Kidney (tissue), 14 donors: ENCODE results near the gene SUMF1. TPM values are rescaled to one million over a fixed set of nuclear protein-coding genes. Genes with fewer than 3 reads are reported as not detected.

ENCODE experiments used
- DNase-seq, 5 donors: peaks; one replicate each; pipeline ENCODE4 v3.0.0-alpha.2; 2013 to 2020
- FAIRE-seq: peaks from 2 replicates; lab custom pipeline; 2012; peaks lifted over from hg19 to GRCh38; lab: Jason Lieb, UNC
- H3K27ac ChIP-seq, 2 donors: one replicate each; pipeline ENCODE4 v1.7.0; 2013; ENCODE audit warnings: low read depth in 2 of 2, low read length in 2 of 2, inconsistent platforms in 1 of 2
- H3K27me3 ChIP-seq: one replicate; pipeline ENCODE4 v1.7.1; 2013; ENCODE audit warnings: low read length, inconsistent platforms; ENCODE audit not compliant: control insufficient read depth, insufficient read depth
- H3K36me3 ChIP-seq, 3 donors: one replicate each; pipeline versions ENCODE4 v1.7.0 to v1.7.1; 2013; ENCODE audit warnings: low read length in 3 of 3, control low read depth in 1 of 3, inconsistent platforms in 1 of 3; ENCODE audit not compliant: insufficient read depth in 3 of 3, control insufficient read depth in 2 of 3
- H3K4me1 ChIP-seq, 3 donors: one replicate each; pipeline versions ENCODE4 v1.7.0 to v1.7.1; 2013; ENCODE audit warnings: low read length in 3 of 3, inconsistent platforms in 1 of 3, low read depth in 1 of 3; ENCODE audit not compliant: control insufficient read depth in 2 of 3, insufficient read depth in 2 of 3
- H3K4me3 ChIP-seq, 3 donors: one replicate each; pipeline versions ENCODE4 v1.7.0 to v1.8.1; 2013; ENCODE audit warnings: low read length in 3 of 3, control low read depth in 1 of 3, inconsistent platforms in 1 of 3
- H3K9ac ChIP-seq, 3 donors: one replicate each; pipeline versions ENCODE4 v1.7.0 to v1.7.1; 2013; ENCODE audit warnings: low read length in 3 of 3, control low read depth in 1 of 3, inconsistent platforms in 1 of 3
- H3K9me3 ChIP-seq, 3 donors: one replicate each; pipeline versions ENCODE4 v1.7.0 to v1.7.1; 2013; ENCODE audit warnings: low read length in 3 of 3, control low read depth in 1 of 3, inconsistent platforms in 1 of 3; ENCODE audit not compliant: control insufficient read depth in 2 of 3, insufficient read depth in 1 of 3
- CTCF ChIP-seq: IDR thresholded peaks from 3 replicates; pipeline ENCODE4 v1.5.1; 2012; ENCODE audit warnings: mild to moderate bottlenecking, moderate library complexity, borderline replicate concordance; ENCODE audit not compliant: insufficient read depth; ENCODE audit errors: extremely low read depth
- intact Hi-C: fragments of 100-400 bp; cut with DNase I; formaldehyde crosslinking; loops from one replicate; pipeline ENCODE4 v1.11.1; 2022
- polyA plus RNA-seq: library from polyadenylated mRNA; stranded (reverse); fragments of 350-450 nt; fragmentation: Illumina TruSeq; extraction: RNeasy Lipid Tissue Mini Kit (QIAGEN cat#74804); gene quantifications from one replicate; pipeline ENCODE4 v1.2.3, GENCODE V29; 2014; ENCODE audit warnings: low read depth, low replicate concordance; ENCODE audit not compliant: insufficient read depth
- total RNA-seq: library from RNA; stranded (reverse); fragmentation: NEBNext Ultra II Directional; extraction: Animal tissue kit (Norgen Biotek cat#: 25700); gene quantifications from one replicate; pipeline ENCODE4 v1.2.1, GENCODE V29; 2021
- donor health status: control.
- donor health status: control.
- donor health status: control.
- donor health status: control.
- donor health status: control.
- donor health status: DM: yes; HTN: yes; CAD: no.
- donor health status: Normal renal cell carcinoma (clear cell type).

SUMF1 gene
- total and polyA plus RNA-seq, 2 donors from 2014 or later, result 50.1 to 50.6 TPM

DNA sequence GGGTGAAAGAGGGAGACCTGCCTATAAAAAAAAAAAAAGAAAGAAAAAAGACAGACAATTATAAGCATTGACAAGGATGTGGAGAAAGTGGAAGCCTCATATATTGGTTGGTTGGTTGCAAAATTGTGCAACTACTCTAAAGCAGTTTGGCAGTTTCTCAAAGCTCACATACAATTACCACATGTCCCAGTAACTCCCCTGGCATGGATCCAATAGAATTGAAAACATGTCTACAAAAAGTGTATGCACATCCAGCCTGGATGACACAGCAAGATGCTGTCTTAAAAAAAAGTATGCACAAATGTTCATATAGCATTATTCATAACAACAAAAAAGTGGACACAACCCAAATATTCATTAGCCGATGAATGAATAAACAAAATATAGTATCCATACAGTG lies 144.4 kb downstream of the SUMF1 start:
- intact Hi-C loops, result no loop called here
- H3K9ac ChIP-seq, result no peak overlapping the region
- no peak for FAIRE-seq

GRCh38 chr3:4321732-4322131 lies 145.3 kb downstream of the SUMF1 start:
- intact Hi-C loops, result no loop called here
- FAIRE-seq, result no peak
- Histone ChIP-seq H3K4me3 (no peak overlapping the region), H3K9me3 (no peaks in the 10 kb centered on the region), H3K36me3 (peaks cover 0 to 3% (median 0%) of the 10 kb centered on the region in 3 donors), H3K4me1 (peaks cover 0 to 5% (median 0%) of the 10 kb centered on the region in 3 donors), H3K27ac (no peak overlapping the region), H3K27me3 (no peaks in the 10 kb centered on the region), H3K9ac (no peak overlapping the region)
- no peak for TF ChIP-seq CTCF
- no peak for DNase-seq

More for the DNA sequence above, 144.4 kb downstream of the SUMF1 start:
- no peak for TF ChIP-seq CTCF
- Histone ChIP-seq H3K27me3 (no peaks in the 10 kb centered on the region), H3K9me3 (peaks cover 0 to 3% (median 0%) of the 10 kb centered on the region in 3 donors), H3K36me3 (no peaks in the 10 kb centered on the region), H3K4me1 (peaks cover 0 to 5% (median 0%) of the 10 kb centered on the region in 3 donors), H3K4me3 (no peak overlapping the region), H3K27ac (no peak overlapping the region)
- no peak for DNase-seq

DNA sequence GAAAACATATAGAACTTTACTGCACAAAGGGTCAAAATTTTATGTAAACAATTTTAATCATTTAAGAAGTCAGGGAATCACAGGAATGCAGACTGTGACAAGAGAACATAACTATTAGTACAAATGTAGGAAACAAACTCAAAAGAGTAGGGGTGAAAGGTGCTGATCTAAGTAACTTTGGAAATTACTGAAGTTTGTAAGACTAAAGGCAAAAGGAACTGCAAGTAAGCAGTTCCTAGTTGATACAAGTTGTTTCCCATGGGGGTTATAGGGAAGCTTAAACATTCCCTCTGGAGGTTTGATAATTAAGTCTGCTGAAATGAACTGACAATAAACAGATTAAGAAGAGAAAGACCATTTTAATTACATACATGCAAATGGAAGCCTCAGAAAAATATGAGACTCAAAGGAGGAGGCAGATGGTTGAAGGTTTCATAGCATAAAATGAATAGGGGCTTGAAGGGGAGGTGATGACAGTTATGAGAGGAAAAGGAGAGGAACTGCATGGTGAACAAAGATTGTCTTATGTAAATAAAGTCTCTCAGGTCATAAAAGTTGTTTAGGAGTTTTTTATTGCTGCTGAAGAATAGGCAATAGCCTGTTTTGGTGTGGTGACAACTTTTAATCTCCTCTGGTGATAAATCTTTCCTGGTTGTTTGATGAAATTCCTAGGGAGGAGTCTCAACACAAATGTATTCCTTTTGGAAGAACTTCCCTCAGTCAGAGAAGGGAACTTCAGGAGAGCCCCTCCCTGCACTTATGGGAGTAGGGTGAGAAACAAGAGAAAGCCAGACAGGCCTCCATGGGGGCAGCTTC lies 146.8 kb downstream of the SUMF1 start:
- TF ChIP-seq CTCF, result no peak
- no peak for FAIRE-seq

More for the DNA sequence above, 146.8 kb downstream of the SUMF1 start:
- intact Hi-C loops, result no loop called here
- Histone ChIP-seq H3K9ac (no peak overlapping the region), H3K4me3 (no peak overlapping the region), H3K36me3 (peaks cover 0 to 3% (median 0%) of the 10 kb centered on the region in 3 donors), H3K9me3 (no peaks in the 10 kb centered on the region), H3K4me1 (peaks cover 0 to 5% (median 0%) of the 10 kb centered on the region in 3 donors), H3K27ac (no peak overlapping the region), H3K27me3 (no peaks in the 10 kb centered on the region)
- DNase-seq, result peak in 2 of 5 donors; percentile 52
